GM12878 (cell line): ENCODE measurements around the gene RPUSD1.
A peak's percentile ranks its signal among the peaks of the same experiment; 100 is the strongest.

ENCODE experiments used
- ASH2L ChIP-seq: fragments of 300-600, 200-600 bp; sonication (generic); IDR thresholded peaks from 2 replicates; pipeline ENCODE4 v1.6.1; 2017; ENCODE audit warnings: low read depth, mild to moderate bottlenecking, borderline replicate concordance
- ATF2 ChIP-seq: IDR thresholded peaks from 2 replicates; pipeline ENCODE4 v1.6.1; 2012; ENCODE audit warnings: low read length, inconsistent platforms
- CBFB ChIP-seq: IDR thresholded peaks from 2 replicates; pipeline ENCODE4 v1.6.1; 2016; ENCODE audit warnings: antibody characterized with exemption, low read depth
- CTCF ChIP-seq, 3 experiments: IDR thresholded peaks in 2 of 3; conservative IDR thresholded peaks in 1 of 3; 2 replicates each; pipeline ENCODE4 v1.5.1; 2011; ENCODE audit warnings: low read depth in 3 of 3, low read length in 3 of 3, mild to moderate bottlenecking in 3 of 3, control low read depth in 2 of 3, moderate library complexity in 2 of 3, inconsistent platforms in 1 of 3, mixed read lengths in 1 of 3; ENCODE audit not compliant: control insufficient read depth in 2 of 3, insufficient read depth in 1 of 3; ENCODE audit errors: extremely low read depth in 1 of 3
- EP300 ChIP-seq, 2 experiments: fragments of 150-350 bp in 1 of 2; IDR thresholded peaks; 2 replicates each; pipeline ENCODE4 v1.6.1; 2011 to 2012; ENCODE audit warnings: low read depth in 2 of 2, low read length in 2 of 2, borderline replicate concordance in 1 of 2, improper control_type of control experiment in 1 of 2, inconsistent platforms in 1 of 2; ENCODE audit not compliant: control insufficient read depth in 1 of 2
- IKZF1 ChIP-seq: fragments of 450-650 bp; conservative IDR thresholded peaks from 2 replicates; pipeline ENCODE4 v1.6.1; 2017; ENCODE audit warnings: antibody characterized with exemption, mild to moderate bottlenecking
- KDM1A ChIP-seq: fragments of 200-600 bp; sonication (generic); IDR thresholded peaks from 2 replicates; pipeline ENCODE4 v1.6.1; 2016; ENCODE audit warnings: borderline replicate concordance
- MAX ChIP-seq: IDR thresholded peaks from 2 replicates; pipeline ENCODE4 v1.6.1; 2012; ENCODE audit warnings: low read depth, low read length, improper control_type of control experiment
- NBN ChIP-seq: fragments of 450-650 bp; IDR thresholded peaks from 2 replicates; pipeline ENCODE4 v1.6.1; 2016
- POLR2A ChIP-seq: IDR thresholded peaks from 2 replicates; pipeline ENCODE4 v1.6.1; 2011; ENCODE audit warnings: low read depth, mild to moderate bottlenecking, low read length
- POLR2AphosphoS5 ChIP-seq: IDR thresholded peaks from 2 replicates; pipeline ENCODE4 v1.6.1; 2011; ENCODE audit warnings: mild to moderate bottlenecking, low read length, inconsistent platforms
- TCF12 ChIP-seq: IDR thresholded peaks from 2 replicates; pipeline ENCODE4 v1.6.1; 2011; ENCODE audit warnings: low read depth, mild to moderate bottlenecking, low read length

- no peak for TF ChIP-seq MAX
- TF ChIP-seq NBN, result 0 out of 2 replicates have a peak, but pooled peaks have one; percentile 20
- TF ChIP-seq IKZF1, result no peak
- TF ChIP-seq KDM1A, result no peak
- no peak for TF ChIP-seq EP300 (IDR thresholded peaks at IDR 0.05; ENCODE audit: borderline replicate concordance in 1 of 2, control insufficient read depth in 1 of 2, low read depth in 2 of 2, low read length in 2 of 2)
- TF ChIP-seq ASH2L, result no peak
- no peak for TF ChIP-seq TCF12
- TF ChIP-seq CBFB, result no peak
- no peak for TF ChIP-seq CTCF (IDR thresholded peaks at IDR 0.05 in 2 of 3, conservative IDR thresholded peaks at IDR 0.05 in 1 of 3; ENCODE audit: control insufficient read depth in 2 of 3, extremely low read depth in 1 of 3, insufficient read depth in 1 of 3, low read depth in 3 of 3, low read length in 3 of 3)
- TF ChIP-seq POLR2A, result no peak
- no peak for TF ChIP-seq POLR2AphosphoS5
- no peak for TF ChIP-seq ATF2
Measured at GRCh38 chr16:778909-779527, 9.2 kb downstream of the RPUSD1 start.
